Activated CD4-positive, alpha-beta T cell treated with anti-CD3 and anti-CD28 coated beads, Interleukin-2, Interleukin-4, amounts not matched to agents 100 ng/mL and 50 ng/mL, durations not matched to agents 16 hours and 8 hours (primary cell): ENCODE measurements around the gene MYH15.

ENCODE experiments used
- DNase-seq: peaks from one replicate; pipeline ENCODE4 v3.0.0-alpha.2; 2020; ENCODE audit warnings: low spot score

Gene MYH15

GRCh38 chr3:108509871-108510270, 525 bp downstream of the MYH15 start:
- no peak for DNase-seq

GRCh38 chr3:108509263-108509662, 1.1 kb downstream of the MYH15 start:
- DNase-seq = no peak

- DNase-seq = no peak
These were observed 2.5 kb downstream of the MYH15 start for GRCh38 chr3:108507902-108508301.

- no peak for DNase-seq
These were observed 4.6 kb downstream of the MYH15 start for GRCh38 chr3:108505811-108506210.

- no peak for DNase-seq
These were observed 6.7 kb downstream of the MYH15 start for GRCh38 chr3:108503722-108504121.

GRCh38 chr3:108501535-108501934, 8.9 kb downstream of the MYH15 start:
- DNase-seq = no peak

- DNase-seq = no peak
These were observed 9.7 kb downstream of the MYH15 start for GRCh38 chr3:108500728-108501127.

GRCh38 chr3:108497271-108497670, 13.1 kb downstream of the MYH15 start:
- no peak for DNase-seq

- DNase-seq = no peak
These were observed 14.7 kb downstream of the MYH15 start for GRCh38 chr3:108495717-108496116.

GRCh38 chr3:108494906-108495531, 15.4 kb downstream of the MYH15 start:
- no peak for DNase-seq

- DNase-seq = no peak
These were observed 16.5 kb downstream of the MYH15 start for GRCh38 chr3:108493862-108494261.

GRCh38 chr3:108491456-108491855, 18.9 kb downstream of the MYH15 start:
- no peak for DNase-seq

GRCh38 chr3:108489776-108490175, 20.6 kb downstream of the MYH15 start:
- DNase-seq = peak; percentile 65

GRCh38 chr3:108488631-108489030, 21.8 kb downstream of the MYH15 start:
- DNase-seq = peak; percentile 35

GRCh38 chr3:108487439-108487838, 23.0 kb downstream of the MYH15 start:
- no peak for DNase-seq

GRCh38 chr3:108486941-108487340, 23.5 kb downstream of the MYH15 start:
- DNase-seq = no peak

- no peak for DNase-seq
These were observed 24.1 kb downstream of the MYH15 start for GRCh38 chr3:108486338-108486737.

GRCh38 chr3:108485146-108485545, 25.2 kb downstream of the MYH15 start:
- DNase-seq = no peak

- DNase-seq = no peak
These were observed 31.2 kb downstream of the MYH15 start for GRCh38 chr3:108479224-108479623.

GRCh38 chr3:108477511-108478147, 32.8 kb downstream of the MYH15 start:
- DNase-seq = peak; percentile 75

- no peak for DNase-seq
These were observed 35.1 kb downstream of the MYH15 start for GRCh38 chr3:108475220-108475782.

- DNase-seq = no peak
These were observed 35.8 kb downstream of the MYH15 start for GRCh38 chr3:108474581-108474980.

GRCh38 chr3:108473711-108474110, 36.7 kb downstream of the MYH15 start:
- DNase-seq = no peak
